H9 (cell line): Measurements from ENCODE around the gene CDYL2. TPM values are rescaled to one million over a fixed set of nuclear protein-coding genes. Genes with fewer than 3 reads are reported as not detected.

Experiments
- DNase-seq: peaks from one replicate; pipeline ENCODE4 v3.0.0-alpha.2; 2017
- H2AFZ ChIP-seq: one replicate; pipeline ENCODE4 v1.6.1; 2013; ENCODE audit warnings: mild to moderate bottlenecking, low read length, control low read depth, moderate library complexity
- H2AK5ac ChIP-seq: 2 replicates; pipeline ENCODE4 v1.6.1; 2013; ENCODE audit warnings: low read length, control low read depth, mixed read lengths; ENCODE audit not compliant: insufficient read length
- H2BK120ac ChIP-seq: one replicate; pipeline ENCODE4 v1.6.1; 2013; ENCODE audit warnings: low read depth, mild to moderate bottlenecking, low read length, control low read depth, inconsistent platforms; ENCODE audit not compliant: poor library complexity, severe bottlenecking
- H2BK12ac ChIP-seq: 2 replicates; pipeline ENCODE4 v1.6.1; 2013; ENCODE audit warnings: low read length, control low read depth, mixed read lengths, low read depth; ENCODE audit not compliant: insufficient read length
- H2BK15ac ChIP-seq: 2 replicates; pipeline ENCODE4 v1.6.1; 2013; ENCODE audit warnings: low read depth, low read length, control low read depth
- H2BK20ac ChIP-seq: one replicate; pipeline ENCODE4 v1.6.1; 2013; ENCODE audit warnings: low read depth, mild to moderate bottlenecking, low read length, control low read depth, inconsistent platforms; ENCODE audit not compliant: poor library complexity, severe bottlenecking
- H2BK5ac ChIP-seq: 2 replicates; pipeline ENCODE4 v1.6.1; 2013; ENCODE audit warnings: low read length, control low read depth, mixed read lengths; ENCODE audit not compliant: insufficient read length
- H3K14ac ChIP-seq: 2 replicates; pipeline ENCODE4 v1.6.1; 2013; ENCODE audit warnings: low read length, control low read depth; ENCODE audit not compliant: insufficient read depth
- H3K18ac ChIP-seq: 2 replicates; pipeline ENCODE4 v1.6.1; 2013; ENCODE audit warnings: low read depth, mild to moderate bottlenecking, mixed read lengths, low read length, control low read depth; ENCODE audit not compliant: insufficient read length
- H3K23ac ChIP-seq: 2 replicates; pipeline ENCODE4 v1.6.1; 2013; ENCODE audit warnings: low read length, control low read depth, mixed read lengths, low read depth; ENCODE audit not compliant: insufficient read length
- H3K23me2 ChIP-seq: 2 replicates; pipeline ENCODE4 v1.6.1; 2013; ENCODE audit warnings: low read depth, mild to moderate bottlenecking, mixed read lengths, low read length, control low read depth; ENCODE audit not compliant: insufficient read length, poor library complexity, severe bottlenecking
- H3K27ac ChIP-seq: 2 replicates; pipeline ENCODE4 v1.5.1; 2013; ENCODE audit warnings: low read length, control low read depth, mixed read lengths, low read depth; ENCODE audit not compliant: insufficient read length
- H3K27me3 ChIP-seq: 2 replicates; pipeline ENCODE4 v1.6.1; 2013; ENCODE audit warnings: low read length, control low read depth, inconsistent platforms; ENCODE audit not compliant: insufficient read depth
- H3K4ac ChIP-seq: 2 replicates; pipeline ENCODE4 v1.6.1; 2013; ENCODE audit warnings: low read depth, mild to moderate bottlenecking, control low read depth, inconsistent platforms, low read length, moderate library complexity
- H3K4me1 ChIP-seq: 2 replicates; pipeline ENCODE4 v1.6.1; 2013; ENCODE audit warnings: low read length, control low read depth, inconsistent platforms; ENCODE audit not compliant: insufficient read depth
- H3K4me2 ChIP-seq: 2 replicates; pipeline ENCODE4 v1.6.1; 2013; ENCODE audit warnings: low read length, control low read depth, mixed read lengths; ENCODE audit not compliant: insufficient read length, insufficient read depth
- H3K56ac ChIP-seq: 2 replicates; pipeline ENCODE4 v1.6.1; 2013; ENCODE audit warnings: low read depth, mild to moderate bottlenecking, mixed read lengths, low read length, control low read depth; ENCODE audit not compliant: insufficient read length
- H3K79me1 ChIP-seq: 2 replicates; pipeline ENCODE4 v1.6.1; 2013; ENCODE audit warnings: low read depth, mild to moderate bottlenecking, moderate library complexity, low read length, control low read depth, inconsistent platforms; ENCODE audit not compliant: insufficient read depth, poor library complexity, severe bottlenecking
- H3K79me2 ChIP-seq: 2 replicates; pipeline ENCODE4 v1.6.1; 2013; ENCODE audit warnings: low read length, control low read depth, inconsistent platforms; ENCODE audit not compliant: insufficient read depth
- H3K9ac ChIP-seq: 2 replicates; pipeline ENCODE4 v1.6.1; 2013; ENCODE audit warnings: low read length, control low read depth, mixed read lengths; ENCODE audit not compliant: insufficient read length; ENCODE audit errors: extremely low read depth
- H3K9me3 ChIP-seq: one replicate; pipeline ENCODE4 v1.6.1; 2013; ENCODE audit warnings: low read depth, low read length, inconsistent platforms; ENCODE audit not compliant: control insufficient read depth
- H3T11ph ChIP-seq: one replicate; pipeline ENCODE4 v1.6.1; 2013; ENCODE audit warnings: mild to moderate bottlenecking, low read length, control low read depth, inconsistent platforms
- H4K20me1 ChIP-seq: one replicate; pipeline ENCODE4 v1.6.1; 2013; ENCODE audit not compliant: control insufficient read depth, insufficient read length, insufficient read depth
- H4K5ac ChIP-seq: 2 replicates; pipeline ENCODE4 v1.6.1; 2013; ENCODE audit warnings: low read depth, mild to moderate bottlenecking, mixed read lengths, low read length, control low read depth; ENCODE audit not compliant: insufficient read length
- H4K8ac ChIP-seq: replicated peaks from 2 replicates; pipeline ENCODE4 v1.6.1; 2013; ENCODE audit warnings: low read length, control low read depth, mixed read lengths, low read depth; ENCODE audit not compliant: insufficient read length
- H4K91ac ChIP-seq: 2 replicates; pipeline ENCODE4 v1.6.1; 2013; ENCODE audit warnings: low read depth, mild to moderate bottlenecking, moderate library complexity, mixed read lengths, low read length, control low read depth; ENCODE audit not compliant: insufficient read length
- H3K27ac Mint-ChIP-seq, 3 experiments: 2 replicates in 2 of 3; 3 replicates in 1 of 3; pipeline ENCODE4 v1.8.0; 2020 to 2021; ENCODE audit warnings: mixed read lengths in 3 of 3, mild to moderate bottlenecking in 1 of 3, moderate library complexity in 1 of 3
- H3K27me3 Mint-ChIP-seq: 2 replicates; pipeline ENCODE4 v1.8.0; 2021; ENCODE audit warnings: low read depth, mild to moderate bottlenecking, moderate library complexity, mixed read lengths
- H3K36me3 Mint-ChIP-seq, 3 experiments: 2 replicates in 2 of 3; 3 replicates in 1 of 3; pipeline ENCODE4 v1.8.0; 2020 to 2021; ENCODE audit warnings: low read depth in 3 of 3, mixed read lengths in 3 of 3; ENCODE audit not compliant: insufficient read depth in 1 of 3
- H3K4me1 Mint-ChIP-seq, 2 experiments: 2 replicates each; pipeline ENCODE4 v1.8.0; 2020; ENCODE audit warnings: mixed read lengths in 2 of 2
- H3K4me3 Mint-ChIP-seq, 2 experiments: 2 replicates in 1 of 2; 3 replicates in 1 of 2; pipeline ENCODE4 v1.8.0; 2020 to 2021; ENCODE audit warnings: mild to moderate bottlenecking in 2 of 2, mixed read lengths in 2 of 2, moderate library complexity in 1 of 2
- H3K9me3 Mint-ChIP-seq, 2 experiments: 2 replicates in 1 of 2; 3 replicates in 1 of 2; pipeline ENCODE4 v1.8.0; 2020; ENCODE audit warnings: mild to moderate bottlenecking in 2 of 2, mixed read lengths in 2 of 2, moderate library complexity in 1 of 2
- WGBS: extraction: QIAGEN DNeasy Blood & Tissue Kit; methylation state at CpG from one replicate; pipeline ENCODE4 v1.1.7; 2013; ENCODE audit warnings: missing lambda C conversion rate, low lambda C conversion rate, mixed read lengths; ENCODE audit not compliant: insufficient read length; ENCODE audit errors: extremely low coverage; 5-methylcytosine and 5-hydroxymethylcytosine counted together
- total RNA-seq: library from RNA; stranded (reverse); gene quantifications from 2 replicates; pipeline ENCODE4 v1.2.1, GENCODE V29; 2021
- TF ChIP-seq, protein P1 (sequence below): fragments of 200-600 bp; sonication (generic); conservative IDR thresholded peaks from 3 replicates; pipeline ENCODE4 v1.8.0; 2021; ENCODE audit warnings: antibody characterized with exemption, mild to moderate bottlenecking

CDYL2 gene
- total RNA-seq, 1 experiment from 2014 or later = 4.2 TPM

DNA sequence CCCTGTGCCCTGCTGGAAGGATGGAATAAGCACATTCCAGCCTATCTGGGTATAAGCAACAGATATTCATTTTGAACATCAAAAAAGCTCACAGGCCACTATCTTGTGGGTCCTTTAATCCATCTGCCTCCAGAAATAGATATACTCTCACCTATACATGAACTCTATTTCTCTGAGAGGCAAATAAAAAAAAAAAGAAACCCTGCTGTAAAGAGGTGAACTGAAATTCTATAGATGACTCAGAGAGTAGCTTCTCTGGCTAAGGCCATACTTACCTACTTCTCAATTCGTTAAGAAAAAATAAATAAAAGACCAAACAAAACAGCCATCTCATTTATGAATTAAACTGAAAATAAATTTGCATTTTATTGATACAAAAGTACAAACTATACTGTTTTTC, 177.3 kb downstream of the CDYL2 start:
- Histone ChIP-seq H2AFZ (no peak overlapping the region), H2BK12ac (no peak overlapping the region), H3K9ac (no peak overlapping the region), H3K27ac (no peak overlapping the region), H3K23me2 (no peaks in the 10 kb centered on the region), H3K27me3 (no peaks in the 10 kb centered on the region), H4K8ac (no peak overlapping the region), H3K4me2 (no peak overlapping the region), H3K9me3 (no peaks in the 10 kb centered on the region), H3K79me2 (no peaks in the 10 kb centered on the region), H2BK5ac (no peak overlapping the region), H4K91ac (no peak overlapping the region), H3K4ac (no peak overlapping the region), H4K20me1 (no peaks in the 10 kb centered on the region), H2BK15ac (no peak overlapping the region), H3K14ac (no peak overlapping the region), H2BK20ac (no peak overlapping the region), H2BK120ac (no peak overlapping the region), H4K5ac (no peak overlapping the region), H3K18ac (no peak overlapping the region), H3K56ac (no peak overlapping the region), H2AK5ac (no peak overlapping the region), H3K4me1 (no peaks in the 10 kb centered on the region), H3K23ac (no peak overlapping the region), H3K79me1 (no peaks in the 10 kb centered on the region), H3T11ph (no peak overlapping the region)
- H3K4me1 Mint-ChIP-seq = no peaks in the 10 kb centered on the region
- H3K27me3 Mint-ChIP-seq = no peaks in the 10 kb centered on the region
- no peaks in the 10 kb centered on the region; a peak in 1 of 7 replicates for H3K36me3 Mint-ChIP-seq
- WGBS = no CpG with 5 or more reads among the region's 1 CpG
- DNase-seq = no peak
- no peak overlapping the region for H3K4me3 Mint-ChIP-seq
- TF ChIP-seq, protein P1, sequence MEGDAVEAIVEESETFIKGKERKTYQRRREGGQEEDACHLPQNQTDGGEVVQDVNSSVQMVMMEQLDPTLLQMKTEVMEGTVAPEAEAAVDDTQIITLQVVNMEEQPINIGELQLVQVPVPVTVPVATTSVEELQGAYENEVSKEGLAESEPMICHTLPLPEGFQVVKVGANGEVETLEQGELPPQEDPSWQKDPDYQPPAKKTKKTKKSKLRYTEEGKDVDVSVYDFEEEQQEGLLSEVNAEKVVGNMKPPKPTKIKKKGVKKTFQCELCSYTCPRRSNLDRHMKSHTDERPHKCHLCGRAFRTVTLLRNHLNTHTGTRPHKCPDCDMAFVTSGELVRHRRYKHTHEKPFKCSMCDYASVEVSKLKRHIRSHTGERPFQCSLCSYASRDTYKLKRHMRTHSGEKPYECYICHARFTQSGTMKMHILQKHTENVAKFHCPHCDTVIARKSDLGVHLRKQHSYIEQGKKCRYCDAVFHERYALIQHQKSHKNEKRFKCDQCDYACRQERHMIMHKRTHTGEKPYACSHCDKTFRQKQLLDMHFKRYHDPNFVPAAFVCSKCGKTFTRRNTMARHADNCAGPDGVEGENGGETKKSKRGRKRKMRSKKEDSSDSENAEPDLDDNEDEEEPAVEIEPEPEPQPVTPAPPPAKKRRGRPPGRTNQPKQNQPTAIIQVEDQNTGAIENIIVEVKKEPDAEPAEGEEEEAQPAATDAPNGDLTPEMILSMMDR = no peak
- H3K27ac Mint-ChIP-seq = no peak overlapping the region
- H3K9me3 Mint-ChIP-seq = peaks cover 6 to 26% of the 10 kb centered on the region in 2 experiments; a peak in 4 of 5 replicates
